Suprapubic skin (tissue), 3 donors: ENCODE results near the gene RRP1.

Experiments used
- CTCF ChIP-seq, 2 donors: fragments of 200-600 bp in 1 of 2; fragments of 450-650 bp in 1 of 2; sonication (generic) in 1 of 2; IDR thresholded peaks; one replicate each; pipeline ENCODE4 v1.5.1; 2016 to 2019; ENCODE audit warnings: antibody characterized with exemption in 2 of 2, mild to moderate bottlenecking in 1 of 2, moderate library complexity in 1 of 2
- POLR2AphosphoS5 ChIP-seq, 3 donors: sonication (generic); formaldehyde crosslinking; IDR thresholded peaks; one replicate each; pipeline ENCODE4 v1.6.1; 2017; ENCODE audit warnings: antibody characterized with exemption in 3 of 3

DNA sequence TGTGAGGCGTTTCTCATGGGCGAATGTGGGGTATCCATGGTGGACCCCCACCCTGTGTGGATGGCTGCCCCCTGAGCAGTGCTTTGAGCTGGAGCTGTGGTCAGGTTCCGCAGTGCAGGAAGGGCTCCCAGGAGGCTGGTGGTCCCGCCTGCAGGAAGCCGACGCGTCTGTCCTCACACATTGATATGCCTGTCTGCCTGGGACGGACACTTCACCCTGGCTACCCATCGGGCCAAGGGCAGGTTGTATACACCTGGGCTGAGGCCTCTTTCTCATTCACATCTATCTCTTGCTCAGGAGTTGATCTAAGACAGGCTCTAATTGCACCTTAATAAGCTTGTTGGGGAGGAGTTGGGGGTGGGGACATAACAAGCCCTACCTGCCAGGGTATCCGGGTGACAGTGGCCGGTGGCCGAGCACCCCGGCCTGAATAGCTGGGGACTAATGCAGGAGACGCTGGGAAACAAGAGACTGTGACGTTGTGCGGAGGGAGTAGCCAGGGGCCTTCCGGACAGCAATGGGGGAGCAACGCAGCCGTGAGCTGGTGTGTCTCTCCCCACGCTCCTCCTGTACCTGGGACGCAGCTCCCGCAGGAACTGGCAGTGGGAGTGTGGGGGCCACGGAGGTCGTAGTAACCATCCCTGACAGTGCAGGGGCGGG is 48.8 kb upstream of the RRP1 start:
- TF ChIP-seq CTCF (IDR thresholded peaks at IDR 0.05) (no peak), POLR2AphosphoS5 (IDR thresholded peaks at IDR 0.05) (no peak)
